ENCODE data around the gene KRTAP10-1.
"Not testable (repeated sequence)": the region's sequence is repeated elsewhere in the genome, so short reads cannot be mapped to it uniquely, and the experiment has no call there.

- not testable (repeated sequence) for TF ChIP-seq CTCF, EZH2, EZH2phosphoT487 (IDR thresholded peaks at IDR 0.05)
Measured at GRCh38 chr21:44503006-44503889, 36.7 kb downstream of the KRTAP10-1 start.

Data from neural progenitor cell (in vitro differentiated cells).